ENCODE results near the gene CEACAM1.

GRCh38 chr19:42534391-42534790, 6.1 kb upstream of the CEACAM1 start:
- TF ChIP-seq TCF4 (CRISPR knock-in tag; IDR thresholded peaks at IDR 0.05; ENCODE audit: borderline replicate concordance) (no peak), GLIS3 (CRISPR knock-in tag; IDR thresholded peaks at IDR 0.05) (no peak), TOX (CRISPR knock-in tag; IDR thresholded peaks at IDR 0.05; ENCODE audit: borderline replicate concordance) (no peak), ZFP3 (CRISPR knock-in tag; IDR thresholded peaks at IDR 0.05) (no peak), PATZ1 (CRISPR knock-in tag; IDR thresholded peaks at IDR 0.05; ENCODE audit: borderline replicate concordance) (no peak), ISL1 (CRISPR knock-in tag; IDR thresholded peaks at IDR 0.05) (no peak), PPARA (CRISPR knock-in tag; IDR thresholded peaks at IDR 0.05; ENCODE audit: borderline replicate concordance) (no peak), RARB (CRISPR knock-in tag; IDR thresholded peaks at IDR 0.05) (no peak), ARNTL (CRISPR knock-in tag; IDR thresholded peaks at IDR 0.05; ENCODE audit: borderline replicate concordance, low read depth) (no peak)
